ENCODE results near the gene WWOX. TPM values are rescaled to one million over a fixed set of nuclear protein-coding genes. Genes with fewer than 3 reads are reported as not detected.
A peak's percentile ranks its signal among the peaks of the same experiment; 100 is the strongest.

WWOX gene
- total and polyA plus RNA-seq, 3 donors from 2014 or later, result 20.6 to 76.7 (median 64.1) TPM

GRCh38 chr16:78799429-78799828 lies 700.0 kb downstream of the WWOX start:
- WGBS, 2 donors, result 39 to 53% methylated on average over 5 of the region's 5 CpGs
- Histone ChIP-seq H3K4me3 (no peak overlapping the region), H3K27me3 (no peaks in the 10 kb centered on the region), H3K4me1 (peaks cover 7% of the 10 kb centered on the region), H3K9me3 (no peaks in the 10 kb centered on the region), H3K27ac (no peak overlapping the region), H3K36me3 (ENCODE audit: low read depth, missing control alignments) (no peaks in the 10 kb centered on the region)
- intact Hi-C loops (cut with DNase I; ENCODE audit: low total_unique reads), result no loop called here
- TF ChIP-seq POLR2A (IDR thresholded peaks at IDR 0.05), result no peak
- TF ChIP-seq CTCF (IDR thresholded peaks at IDR 0.05), result no peak
- DNase-seq, result no peak

- peak in 1 of 3 experiments; percentile 34 for TF ChIP-seq CTCF (IDR thresholded peaks at IDR 0.05)
- TF ChIP-seq POLR2A (IDR thresholded peaks at IDR 0.05), result no peak
- intact Hi-C loops (cut with DNase I; ENCODE audit: low total_unique reads), result no loop called here
- WGBS, 2 donors, result 83 to 84% methylated on average over 3 of the region's 3 CpGs
Observed at GRCh38 chr16:78800523-78800922, 701.1 kb downstream of the WWOX start.

GRCh38 chr16:78804058-78804735 lies 704.7 kb downstream of the WWOX start:
- TF ChIP-seq CTCF (IDR thresholded peaks at IDR 0.05), result no peak
- no peak for TF ChIP-seq POLR2A (IDR thresholded peaks at IDR 0.05)
- intact Hi-C loops (cut with DNase I; ENCODE audit: low total_unique reads), result no loop called here
- Histone ChIP-seq H3K9me3 (no peaks in the 10 kb centered on the region), H3K36me3 (ENCODE audit: low read depth, missing control alignments) (no peaks in the 10 kb centered on the region), H3K27me3 (no peaks in the 10 kb centered on the region), H3K4me3 (no peak overlapping the region), H3K4me1 (no peaks in the 10 kb centered on the region), H3K27ac (no peak overlapping the region)
- WGBS, 2 donors, result 90 to 91% methylated on average over 13 of the region's 13 CpGs
- no peak for DNase-seq

More at GRCh38 chr16:78800523-78800922, 701.1 kb downstream of the WWOX start:
- Histone ChIP-seq H3K4me3 (no peak overlapping the region), H3K4me1 (peaks cover 7% of the 10 kb centered on the region), H3K36me3 (ENCODE audit: low read depth, missing control alignments) (no peaks in the 10 kb centered on the region), H3K9me3 (no peaks in the 10 kb centered on the region), H3K27me3 (no peaks in the 10 kb centered on the region), H3K27ac (no peak overlapping the region)
- no peak for DNase-seq

GRCh38 chr16:78805556-78805955 lies 706.1 kb downstream of the WWOX start:
- DNase-seq, result no peak
- Histone ChIP-seq H3K27me3 (no peaks in the 10 kb centered on the region), H3K4me3 (no peak overlapping the region), H3K36me3 (ENCODE audit: low read depth, missing control alignments) (no peaks in the 10 kb centered on the region), H3K4me1 (peaks cover 4% of the 10 kb centered on the region), H3K9me3 (no peaks in the 10 kb centered on the region), H3K27ac (no peak overlapping the region)
- TF ChIP-seq CTCF (IDR thresholded peaks at IDR 0.05), result no peak
- no peak for TF ChIP-seq POLR2A (IDR thresholded peaks at IDR 0.05)
- 75 to 77% methylated on average over 5 of the region's 5 CpGs for WGBS, 2 donors
- intact Hi-C loops (cut with DNase I; ENCODE audit: low total_unique reads), result no loop called here

GRCh38 chr16:78811247-78811646 lies 711.8 kb downstream of the WWOX start:
- DNase-seq, result no peak
- Histone ChIP-seq H3K4me1 (peaks cover 11% of the 10 kb centered on the region), H3K36me3 (ENCODE audit: low read depth, missing control alignments) (no peaks in the 10 kb centered on the region), H3K27me3 (no peaks in the 10 kb centered on the region), H3K27ac (no peak overlapping the region), H3K9me3 (no peaks in the 10 kb centered on the region), H3K4me3 (no peak overlapping the region)
- 89% methylated on average over 2 of the region's 2 CpGs for WGBS, 2 donors
- intact Hi-C loops (cut with DNase I; ENCODE audit: low total_unique reads), result no loop called here
- TF ChIP-seq POLR2A (IDR thresholded peaks at IDR 0.05) (no peak), CTCF (IDR thresholded peaks at IDR 0.05) (no peak)
